ENCODE measurements around the gene BRD9.

Gene BRD9

GRCh38 chr5:888638-889035 lies 4.0 kb downstream of the BRD9 start:
- TF ChIP-seq CTCF (IDR thresholded peaks at IDR 0.05; ENCODE audit: low read depth, low read length): no peak
- no peak overlapping the region for H3K4me3 ChIP-seq (ENCODE audit: low read depth, low read length)
- in situ Hi-C loops (cut with HindIII; ENCODE audit: low sequenced_read_pairs): no loop called here
- no peak for DNase-seq (ENCODE audit: low read depth, low spot score)

- in situ Hi-C loops (cut with HindIII; ENCODE audit: low sequenced_read_pairs): no loop called here
These were observed 4.5 kb downstream of the BRD9 start for GRCh38 chr5:887947-888637.

GRCh38 chr5:886716-887325 lies 5.8 kb downstream of the BRD9 start:
- no peak for DNase-seq (ENCODE audit: low read depth, low spot score)
- in situ Hi-C loops (cut with HindIII; ENCODE audit: low sequenced_read_pairs): no loop called here
- TF ChIP-seq CTCF (IDR thresholded peaks at IDR 0.05; ENCODE audit: low read depth, low read length): no peak
- no peak overlapping the region for H3K4me3 ChIP-seq (ENCODE audit: low read depth, low read length)

More at GRCh38 chr5:887947-888637, 4.5 kb downstream of the BRD9 start:
- no peak for TF ChIP-seq CTCF (IDR thresholded peaks at IDR 0.05; ENCODE audit: low read depth, low read length)
- no peak for DNase-seq (ENCODE audit: low read depth, low spot score)
- no peak overlapping the region for H3K4me3 ChIP-seq (ENCODE audit: low read depth, low read length)

- H3K4me3 ChIP-seq (ENCODE audit: low read depth, low read length): no peak overlapping the region
- no peak for DNase-seq (ENCODE audit: low read depth, low spot score)
- no peak for TF ChIP-seq CTCF (IDR thresholded peaks at IDR 0.05; ENCODE audit: low read depth, low read length)
- in situ Hi-C loops (cut with HindIII; ENCODE audit: low sequenced_read_pairs): no loop called here
These were observed 6.6 kb downstream of the BRD9 start for GRCh38 chr5:886036-886435.

GRCh38 chr5:885529-885928 lies 7.1 kb downstream of the BRD9 start:
- in situ Hi-C loops (cut with HindIII; ENCODE audit: low sequenced_read_pairs): no loop called here
- H3K4me3 ChIP-seq (ENCODE audit: low read depth, low read length): no peak overlapping the region
- DNase-seq (ENCODE audit: low read depth, low spot score): no peak
- no peak for TF ChIP-seq CTCF (IDR thresholded peaks at IDR 0.05; ENCODE audit: low read depth, low read length)

GRCh38 chr5:885127-885442 lies 7.5 kb downstream of the BRD9 start:
- in situ Hi-C loops (cut with HindIII; ENCODE audit: low sequenced_read_pairs): no loop called here
- DNase-seq (ENCODE audit: low read depth, low spot score): no peak
- no peak for TF ChIP-seq CTCF (IDR thresholded peaks at IDR 0.05; ENCODE audit: low read depth, low read length)
- no peak overlapping the region for H3K4me3 ChIP-seq (ENCODE audit: low read depth, low read length)

All from astrocyte of the spinal cord (primary cell).